Upper lobe of left lung (tissue), 6 donors: ENCODE measurements around the gene DCAF8L2. TPM values are rescaled to one million over a fixed set of nuclear protein-coding genes. Genes with fewer than 3 reads are reported as not detected.
"Not testable (repeated sequence)": the region's sequence is repeated elsewhere in the genome, so short reads cannot be mapped to it uniquely, and the experiment has no call there.

ENCODE experiments used
- ATAC-seq, 2 donors: fragments of 200-7000 bp; cut with Tn5 transposase; one replicate each; pipeline ENCODE4 v1.9.1; 2022; ENCODE audit warnings: mild to moderate bottlenecking in 2 of 2, moderate library complexity in 2 of 2; ENCODE audit not compliant: low FRiP score in 2 of 2
- DNase-seq, 2 donors: peaks; one replicate each; pipeline ENCODE4 v3.0.0-alpha.2; 2019 to 2020
- H3K27ac ChIP-seq, 4 donors: fragments of 200-600 bp; sonication (generic); one replicate each; pipeline ENCODE4 v1.5.1; 2016 to 2019
- H3K27me3 ChIP-seq, 4 donors: fragments of 200-600 bp; sonication (generic); one replicate each; pipeline ENCODE4 v1.5.1; 2017 to 2019
- H3K36me3 ChIP-seq, 4 donors: fragments of 200-600 bp; sonication (generic); one replicate each; pipeline ENCODE4 v1.5.1; 2016 to 2019
- H3K4me1 ChIP-seq, 4 donors: fragments of 200-600 bp; sonication (generic); one replicate each; pipeline ENCODE4 v1.5.1; 2018 to 2019
- H3K4me3 ChIP-seq, 4 donors: fragments of 200-600 bp; sonication (generic); one replicate each; pipeline ENCODE4 v1.5.1; 2017 to 2019; ENCODE audit warnings: mild to moderate bottlenecking in 2 of 4, moderate library complexity in 1 of 4
- H3K9me3 ChIP-seq, 4 donors: fragments of 200-600 bp; sonication (generic); one replicate each; pipeline ENCODE4 v1.5.1; 2018 to 2019
- EP300 ChIP-seq, 4 donors: sonication (generic); formaldehyde crosslinking; IDR thresholded peaks; one replicate each; pipeline ENCODE4 v1.5.1; 2017; ENCODE audit warnings: antibody characterized with exemption in 4 of 4, control low read depth in 2 of 4
- POLR2A ChIP-seq, 4 donors: fragments of 450-650 bp; IDR thresholded peaks; one replicate each; pipeline ENCODE4 v1.5.1; 2016 to 2017; ENCODE audit warnings: antibody characterized with exemption in 4 of 4, mild to moderate bottlenecking in 2 of 4
- POLR2AphosphoS5 ChIP-seq, 2 donors: sonication (generic); formaldehyde crosslinking; IDR thresholded peaks; one replicate each; pipeline ENCODE4 v1.5.1; 2017; ENCODE audit warnings: antibody characterized with exemption in 2 of 2
- WGBS, 2 donors: methylation state at CpG; one replicate each; pipeline ENCODE4 v1.1.5; 2017 to 2018; 5-methylcytosine and 5-hydroxymethylcytosine counted together
- total RNA-seq, 6 donors: library from RNA; depleted of rRNA in 4 of 6; stranded (reverse); fragments of >200 nt in 4 of 6; gene quantifications; one replicate each; pipeline versions ENCODE4 v1.1.0 to v1.2.1, GENCODE V29; 2016 to 2021
- TF ChIP-seq, protein P1 (sequence below), 6 experiments: fragments of 450-650 bp in 4 of 6; fragments of 200-600 bp in 2 of 6; sonication (generic) in 2 of 6; IDR thresholded peaks; one replicate each; pipeline ENCODE4 v1.5.1; 2016 to 2019; ENCODE audit warnings: antibody characterized with exemption in 6 of 6
- donor health status: DM: no; HTN: no; CAD: no; lungs with moderate emphysema.
- donor health status: DM: no; HTN: yes; CAD: no; lungs with severe emphysema.

The DCAF8L2 gene
- total RNA-seq, 6 donors from 2014 or later: not detected

DNA sequence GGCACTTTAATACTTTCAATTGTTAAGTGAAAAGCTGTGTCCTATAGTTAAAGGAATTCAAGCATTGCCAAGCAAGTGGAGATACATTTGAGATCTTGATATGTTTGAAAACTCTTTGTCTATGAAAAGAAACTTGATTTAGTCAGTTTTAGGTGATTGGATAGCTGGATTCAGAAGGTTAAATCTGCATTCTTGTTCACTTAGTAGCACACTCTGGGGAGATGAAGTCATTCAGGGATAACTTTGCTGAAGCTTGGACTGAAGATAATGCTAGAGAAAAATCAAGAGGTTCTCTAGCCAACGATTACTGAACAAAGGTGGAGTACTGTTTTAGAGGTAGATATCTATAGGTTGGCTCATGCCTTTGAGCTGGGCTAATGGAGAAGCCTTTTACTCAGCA, 90.6 kb downstream of the DCAF8L2 start:
- WGBS, 2 donors: 44 to 70% methylated on average over 1 of the region's 1 CpG
- Histone ChIP-seq H3K9me3 (no peaks in the 10 kb centered on the region), H3K27ac (no peak overlapping the region), H3K36me3 (no peaks in the 10 kb centered on the region), H3K27me3 (no peaks in the 10 kb centered on the region), H3K4me3 (no peak overlapping the region), H3K4me1 (no peaks in the 10 kb centered on the region)
- no peak for DNase-seq
- TF ChIP-seq POLR2AphosphoS5 (IDR thresholded peaks at IDR 0.05): no peak
- no peak for TF ChIP-seq POLR2A (IDR thresholded peaks at IDR 0.05)
- TF ChIP-seq, protein P1, sequence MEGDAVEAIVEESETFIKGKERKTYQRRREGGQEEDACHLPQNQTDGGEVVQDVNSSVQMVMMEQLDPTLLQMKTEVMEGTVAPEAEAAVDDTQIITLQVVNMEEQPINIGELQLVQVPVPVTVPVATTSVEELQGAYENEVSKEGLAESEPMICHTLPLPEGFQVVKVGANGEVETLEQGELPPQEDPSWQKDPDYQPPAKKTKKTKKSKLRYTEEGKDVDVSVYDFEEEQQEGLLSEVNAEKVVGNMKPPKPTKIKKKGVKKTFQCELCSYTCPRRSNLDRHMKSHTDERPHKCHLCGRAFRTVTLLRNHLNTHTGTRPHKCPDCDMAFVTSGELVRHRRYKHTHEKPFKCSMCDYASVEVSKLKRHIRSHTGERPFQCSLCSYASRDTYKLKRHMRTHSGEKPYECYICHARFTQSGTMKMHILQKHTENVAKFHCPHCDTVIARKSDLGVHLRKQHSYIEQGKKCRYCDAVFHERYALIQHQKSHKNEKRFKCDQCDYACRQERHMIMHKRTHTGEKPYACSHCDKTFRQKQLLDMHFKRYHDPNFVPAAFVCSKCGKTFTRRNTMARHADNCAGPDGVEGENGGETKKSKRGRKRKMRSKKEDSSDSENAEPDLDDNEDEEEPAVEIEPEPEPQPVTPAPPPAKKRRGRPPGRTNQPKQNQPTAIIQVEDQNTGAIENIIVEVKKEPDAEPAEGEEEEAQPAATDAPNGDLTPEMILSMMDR (IDR thresholded peaks at IDR 0.05): no peak
- no peak for TF ChIP-seq EP300 (IDR thresholded peaks at IDR 0.05)
- no peak for ATAC-seq

DNA sequence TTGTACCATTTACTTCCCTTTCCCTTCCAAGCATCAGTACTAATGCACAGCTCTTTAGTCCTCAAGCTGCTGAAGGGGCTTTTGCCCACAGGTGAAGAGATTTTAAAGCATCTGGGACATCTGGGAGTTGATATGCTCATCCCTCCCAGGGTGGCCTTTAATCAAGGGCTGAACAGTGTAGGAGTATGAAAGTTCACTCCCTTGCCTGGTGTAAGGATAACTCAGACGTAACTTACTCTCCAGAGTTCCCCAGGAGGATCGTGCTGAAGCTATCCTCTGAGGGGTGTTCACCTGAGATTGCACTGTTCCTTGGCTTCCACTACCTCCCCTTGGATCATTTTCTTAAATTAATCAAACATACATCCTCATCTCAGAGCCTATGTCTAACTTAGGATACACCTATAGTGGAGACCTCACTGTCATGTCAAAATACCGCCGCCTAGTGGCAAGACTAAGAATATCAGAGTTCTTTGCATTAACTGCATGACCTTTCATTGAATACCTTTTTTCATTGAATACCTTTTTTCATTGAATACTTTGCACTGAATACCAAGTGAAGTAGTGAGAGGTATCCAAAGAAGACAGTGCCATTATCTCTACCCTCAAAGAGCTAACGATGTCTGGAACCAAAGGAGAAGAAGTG, 93.5 kb downstream of the DCAF8L2 start:
- TF ChIP-seq, protein P1 (IDR thresholded peaks at IDR 0.05): peak in 2 of 6 experiments; percentile 12 to 15
- H3K36me3 ChIP-seq, H3K27me3 ChIP-seq, DNase-seq, H3K9me3 ChIP-seq, H3K4me1 ChIP-seq, H3K27ac ChIP-seq, H3K4me3 ChIP-seq: not testable (repeated sequence)
- 27 to 43% methylated on average over 5 of the region's 5 CpGs for WGBS, 2 donors
- peak in 1 of 2 donors; percentile 15 for ATAC-seq

DNA sequence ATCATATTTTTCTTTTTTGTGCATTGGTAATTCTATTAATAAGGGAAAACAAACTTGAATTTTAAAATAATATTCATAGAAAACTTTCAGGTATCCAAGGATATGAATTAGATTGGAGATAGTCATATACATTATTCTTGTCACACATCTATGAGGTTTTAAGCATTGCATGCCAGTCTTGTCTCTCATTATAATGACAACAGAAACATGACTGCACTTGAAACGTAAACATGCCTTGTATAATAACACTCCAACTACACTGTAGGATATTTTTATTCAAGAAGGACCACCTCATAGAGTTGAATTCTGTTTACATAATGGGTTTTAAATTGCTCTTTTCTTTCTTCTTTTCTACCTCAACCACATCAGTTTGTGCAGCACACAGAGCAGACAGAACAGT, 104.5 kb downstream of the DCAF8L2 start:
- H3K4me3 ChIP-seq: no peak overlapping the region
- H3K27ac ChIP-seq: no peak overlapping the region
- no peaks in the 10 kb centered on the region for H3K9me3 ChIP-seq
- ATAC-seq: no peak
- H3K27me3 ChIP-seq: no peaks in the 10 kb centered on the region
- no peaks in the 10 kb centered on the region for H3K4me1 ChIP-seq
- 41 to 64% methylated on average over 1 of the region's 1 CpG for WGBS, 2 donors
- TF ChIP-seq POLR2A (IDR thresholded peaks at IDR 0.05) (no peak), EP300 (IDR thresholded peaks at IDR 0.05) (no peak), POLR2AphosphoS5 (IDR thresholded peaks at IDR 0.05) (no peak)
- TF ChIP-seq, protein P1 (IDR thresholded peaks at IDR 0.05): no peak
- no peaks in the 10 kb centered on the region for H3K36me3 ChIP-seq
- no peak for DNase-seq

DNA sequence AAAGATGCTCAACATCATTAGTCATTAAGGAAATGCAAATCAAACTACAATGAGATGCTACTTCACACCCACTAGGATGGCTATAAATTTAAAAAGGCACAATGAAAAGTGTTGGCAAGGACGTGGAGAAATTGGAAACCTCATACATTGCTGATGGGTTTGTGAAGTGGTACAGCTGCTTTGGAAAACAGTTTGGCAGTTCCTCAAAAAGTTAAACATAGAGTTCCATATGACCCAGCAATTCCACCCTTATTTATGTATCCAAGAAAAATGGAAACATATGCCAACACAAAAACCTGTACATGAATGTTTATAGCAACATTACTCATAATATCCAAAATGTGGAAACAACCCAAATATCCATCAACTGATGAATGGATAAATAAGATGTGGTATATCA, 116.4 kb downstream of the DCAF8L2 start:
- no peaks in the 10 kb centered on the region for H3K9me3 ChIP-seq
- DNase-seq (no peak), ATAC-seq (no peak)
- no peaks in the 10 kb centered on the region for H3K27me3 ChIP-seq
- TF ChIP-seq POLR2AphosphoS5 (IDR thresholded peaks at IDR 0.05) (no peak), EP300 (IDR thresholded peaks at IDR 0.05) (no peak), POLR2A (IDR thresholded peaks at IDR 0.05) (no peak)
- TF ChIP-seq, protein P1 (IDR thresholded peaks at IDR 0.05): no peak
- 13 to 31% methylated on average over 1 of the region's 1 CpG for WGBS, 2 donors
- H3K4me3 ChIP-seq: no peak overlapping the region
- H3K36me3 ChIP-seq: no peaks in the 10 kb centered on the region
- H3K4me1 ChIP-seq: no peaks in the 10 kb centered on the region
- H3K27ac ChIP-seq: no peak overlapping the region

DNA sequence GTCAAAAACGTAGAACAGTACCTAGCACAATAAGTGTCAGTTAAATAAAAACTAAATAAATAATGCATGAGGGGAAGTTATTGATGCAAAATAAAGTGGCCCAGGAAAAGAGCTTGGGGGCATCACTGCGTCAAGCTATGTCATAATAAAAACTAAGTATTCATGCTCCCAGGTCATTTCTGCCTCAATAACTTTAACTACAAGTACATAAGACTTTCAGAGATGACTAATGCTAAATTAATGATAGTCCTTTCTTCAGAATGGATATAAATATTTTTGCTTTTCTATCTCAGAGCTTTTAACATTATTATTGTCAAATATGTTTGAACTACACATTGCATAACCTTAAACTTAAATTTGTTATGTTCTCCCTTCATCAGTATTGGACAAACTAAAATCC, 125.5 kb downstream of the DCAF8L2 start:
- no peak overlapping the region for H3K4me3 ChIP-seq
- H3K9me3 ChIP-seq: peaks cover 0 to 6% (median 0%) of the 10 kb centered on the region in 4 donors
- H3K4me1 ChIP-seq: no peaks in the 10 kb centered on the region
- H3K27ac ChIP-seq: no peak overlapping the region
- H3K36me3 ChIP-seq: no peaks in the 10 kb centered on the region
- DNase-seq: no peak
- WGBS, 2 donors: 51 to 67% methylated on average over 2 of the region's 2 CpGs
- no peaks in the 10 kb centered on the region for H3K27me3 ChIP-seq
- no peak for TF ChIP-seq POLR2AphosphoS5 (IDR thresholded peaks at IDR 0.05)
- TF ChIP-seq EP300 (IDR thresholded peaks at IDR 0.05): no peak
- no peak for TF ChIP-seq POLR2A (IDR thresholded peaks at IDR 0.05)
- TF ChIP-seq, protein P1 (IDR thresholded peaks at IDR 0.05): no peak
- no peak for ATAC-seq
